ENCODE measurements around the gene CDH24. TPM values are rescaled to one million over a fixed set of nuclear protein-coding genes. Genes with fewer than 3 reads are reported as not detected.

The CDH24 gene
- total and polyA plus RNA-seq, 2 donors (not counting 3 experiments of a cell fraction or from before 2014, with no cell fraction given): 21.7 to 52.9 TPM

GRCh38 chr14:23028799-23029198, 28.5 kb downstream of the CDH24 start:
- H3K36me3 ChIP-seq (ENCODE audit: control insufficient read depth in 2 of 2, extremely low read depth in 1 of 2, insufficient read depth in 2 of 2, low read length in 2 of 2): peaks cover 15 to 21% of the 10 kb centered on the region in 2 experiments
- ChIA-PET CTCF (interaction anchor here (0.8 to 3.4 kb wide), 7 partner anchors 11 to 42 kb away, joined by 3 to 12 read pairs (median 5); partner anchors contain the start of gene CDH24), POLR2A (no interaction called here)
- no TSS peak for BruUV-seq (replicated peaks)
- H3K9ac ChIP-seq (replicated peaks; ENCODE audit: extremely low read depth, insufficient read depth, low read length): no peak overlapping the region
- H3K79me2 ChIP-seq (ENCODE audit: control insufficient read depth, insufficient read depth, low read length): peaks cover 27% of the 10 kb centered on the region
- H3K27ac ChIP-seq (ENCODE audit: insufficient read depth, low read depth, low read length): no peak overlapping the region
- dilution Hi-C loops (cut with MboI; ENCODE audit: extremely low pct_ligation_motif_present, low sequenced_read_pairs): no loop called here
- intact Hi-C loops (cut with micrococcal nuclease): no loop called here
- no peak for DNase-seq (ENCODE audit: low read depth, low spot score)
- peaks cover 12% of the 10 kb centered on the region for H3K4me1 ChIP-seq (ENCODE audit: control insufficient read depth, extremely low read depth, insufficient read depth, low read length)
- no peaks in the 10 kb centered on the region for H3K27me3 ChIP-seq (ENCODE audit: control insufficient read depth in 2 of 2, insufficient read depth in 2 of 2, low read length in 2 of 2)
- no peaks in the 10 kb centered on the region for H4K20me1 ChIP-seq (replicated peaks; ENCODE audit: control insufficient read depth, extremely low read depth, insufficient read depth, low read length)
- peak; percentile 26 for FAIRE-seq
- H2AFZ ChIP-seq (ENCODE audit: low read depth, low read length): no peak overlapping the region
- no peak overlapping the region for H3K4me3 ChIP-seq (replicated peaks in 1 of 3; ENCODE audit: insufficient read depth in 1 of 3, low read depth in 1 of 3, low read length in 3 of 3)
- no peak for TF ChIP-seq JUN (IDR thresholded peaks at IDR 0.05; ENCODE audit: borderline replicate concordance, insufficient read depth, insufficient read length, low read depth)
- TF ChIP-seq, protein P1, sequence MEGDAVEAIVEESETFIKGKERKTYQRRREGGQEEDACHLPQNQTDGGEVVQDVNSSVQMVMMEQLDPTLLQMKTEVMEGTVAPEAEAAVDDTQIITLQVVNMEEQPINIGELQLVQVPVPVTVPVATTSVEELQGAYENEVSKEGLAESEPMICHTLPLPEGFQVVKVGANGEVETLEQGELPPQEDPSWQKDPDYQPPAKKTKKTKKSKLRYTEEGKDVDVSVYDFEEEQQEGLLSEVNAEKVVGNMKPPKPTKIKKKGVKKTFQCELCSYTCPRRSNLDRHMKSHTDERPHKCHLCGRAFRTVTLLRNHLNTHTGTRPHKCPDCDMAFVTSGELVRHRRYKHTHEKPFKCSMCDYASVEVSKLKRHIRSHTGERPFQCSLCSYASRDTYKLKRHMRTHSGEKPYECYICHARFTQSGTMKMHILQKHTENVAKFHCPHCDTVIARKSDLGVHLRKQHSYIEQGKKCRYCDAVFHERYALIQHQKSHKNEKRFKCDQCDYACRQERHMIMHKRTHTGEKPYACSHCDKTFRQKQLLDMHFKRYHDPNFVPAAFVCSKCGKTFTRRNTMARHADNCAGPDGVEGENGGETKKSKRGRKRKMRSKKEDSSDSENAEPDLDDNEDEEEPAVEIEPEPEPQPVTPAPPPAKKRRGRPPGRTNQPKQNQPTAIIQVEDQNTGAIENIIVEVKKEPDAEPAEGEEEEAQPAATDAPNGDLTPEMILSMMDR (IDR thresholded peaks at IDR 0.05; ENCODE audit: extremely low read depth in 1 of 2, insufficient read depth in 1 of 2, low read depth in 1 of 2, low read length in 2 of 2): no peak
- no peak for TF ChIP-seq EZH2 (IDR thresholded peaks at IDR 0.05; ENCODE audit: borderline replicate concordance, low read depth, low read length, severe bottlenecking)
- TF ChIP-seq FOS (IDR thresholded peaks at IDR 0.05; ENCODE audit: borderline replicate concordance, insufficient read depth, low read length): no peak
- TF ChIP-seq POLR2AphosphoS5 (IDR thresholded peaks at IDR 0.05; ENCODE audit: insufficient read depth, low read depth, low read length): no peak
- TF ChIP-seq GATA2 (IDR thresholded peaks at IDR 0.05; ENCODE audit: insufficient read depth, insufficient read length, low read depth, low read length): no peak
- no peak for TF ChIP-seq MYC (IDR thresholded peaks at IDR 0.05; ENCODE audit: low read depth, low read length)
- TF ChIP-seq MAX (IDR thresholded peaks at IDR 0.05; ENCODE audit: insufficient read depth, insufficient read length): no peak
- no peak for TF ChIP-seq POLR2A (IDR thresholded peaks at IDR 0.05; ENCODE audit: low read depth, low read length)
- H3K9me1 ChIP-seq (replicated peaks; ENCODE audit: control insufficient read depth, extremely low read depth, insufficient read depth, low read length): no peaks in the 10 kb centered on the region
- H3K4me2 ChIP-seq (ENCODE audit: insufficient read depth, low read length): no peak overlapping the region
- no peaks in the 10 kb centered on the region for H3K9me3 ChIP-seq (replicated peaks; ENCODE audit: control insufficient read depth, insufficient read depth, low read length)
